Fibroblast of peridontal ligament (primary cell): ENCODE measurements around the gene HUS1.
"Not testable (repeated sequence)": the region's sequence is repeated elsewhere in the genome, so short reads cannot be mapped to it uniquely, and the experiment has no call there.

Experiments
- DNase-seq: peaks from one replicate; pipeline ENCODE4 v3.0.0-alpha.2; 2010; ENCODE audit errors: extremely low read depth

The HUS1 gene

GRCh38 chr7:47923081-47923875 is 56.1 kb downstream of the HUS1 start:
- DNase-seq = not testable (repeated sequence)

GRCh38 chr7:47916514-47916913 is 62.9 kb downstream of the HUS1 start:
- DNase-seq = not testable (repeated sequence)

- no peak for DNase-seq
Measured at GRCh38 chr7:47915616-47915976, 63.8 kb downstream of the HUS1 start.

GRCh38 chr7:47914717-47915615 is 64.4 kb downstream of the HUS1 start:
- DNase-seq = peak; percentile 14
